Left renal pelvis (tissue), 4 donors: ENCODE data around the gene ROCK1. TPM values are rescaled to one million over a fixed set of nuclear protein-coding genes. Genes with fewer than 3 reads are reported as not detected.
"Not testable (repeated sequence)": the region's sequence is repeated elsewhere in the genome, so short reads cannot be mapped to it uniquely, and the experiment has no call there.

Experiments
- DNase-seq, 4 donors: peaks; one replicate each; pipeline ENCODE4 v3.0.0-alpha.2; 2013; ENCODE audit warnings: low read depth in 4 of 4, low spot score in 3 of 4
- polyA plus RNA-seq, 4 donors: library from polyadenylated mRNA; unstranded; fragments of 120-200 nt; gene quantifications; one replicate each; pipeline ENCODE4 v1.2.1, GENCODE V29; 2013; ENCODE audit not compliant: insufficient read length in 4 of 4

The ROCK1 gene
- polyA plus RNA-seq, 4 donors = 56.5 to 70.6 (median 69.1) TPM

DNA sequence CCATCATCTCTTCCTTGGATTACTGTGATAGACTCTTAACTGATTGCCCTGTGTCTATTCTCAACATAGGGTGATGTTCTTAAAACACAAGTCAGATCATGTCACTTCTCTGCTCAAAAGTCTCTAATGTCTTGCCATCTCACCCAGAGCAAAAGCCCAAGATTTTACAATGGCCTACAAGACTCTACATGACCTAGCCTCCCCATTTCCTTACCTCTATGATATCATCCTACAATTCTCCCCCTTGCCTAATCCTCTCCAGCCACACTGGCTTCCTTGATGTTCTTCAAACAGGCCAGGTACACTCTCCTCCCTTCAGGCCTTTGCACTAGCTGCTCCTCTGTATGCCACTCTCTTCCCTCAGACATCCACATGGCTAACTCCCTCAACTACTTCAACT, 55.1 kb downstream of the ROCK1 start:
- DNase-seq = no peak

GRCh38 chr18:21054252-21054821, 57.3 kb downstream of the ROCK1 start:
- DNase-seq = no peak

DNA sequence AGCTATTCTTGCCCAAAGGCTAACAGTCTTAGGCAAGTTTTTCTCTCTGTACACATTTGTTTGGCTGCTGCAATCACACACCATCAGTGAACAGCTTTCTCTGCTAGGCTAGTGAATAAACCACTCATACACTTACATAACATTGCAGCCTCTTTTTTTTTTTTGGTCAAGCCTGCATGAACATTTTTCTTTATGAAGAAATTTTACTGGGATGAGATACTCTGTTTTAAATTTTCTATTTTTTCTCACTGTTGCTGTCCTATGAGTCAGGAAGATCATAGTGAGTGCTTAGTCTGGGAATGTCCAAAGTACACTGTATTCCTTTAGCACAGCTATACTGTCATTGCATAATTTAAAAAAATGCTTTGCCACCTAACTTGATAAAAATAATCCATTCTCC, 58.5 kb downstream of the ROCK1 start:
- no peak for DNase-seq

DNA sequence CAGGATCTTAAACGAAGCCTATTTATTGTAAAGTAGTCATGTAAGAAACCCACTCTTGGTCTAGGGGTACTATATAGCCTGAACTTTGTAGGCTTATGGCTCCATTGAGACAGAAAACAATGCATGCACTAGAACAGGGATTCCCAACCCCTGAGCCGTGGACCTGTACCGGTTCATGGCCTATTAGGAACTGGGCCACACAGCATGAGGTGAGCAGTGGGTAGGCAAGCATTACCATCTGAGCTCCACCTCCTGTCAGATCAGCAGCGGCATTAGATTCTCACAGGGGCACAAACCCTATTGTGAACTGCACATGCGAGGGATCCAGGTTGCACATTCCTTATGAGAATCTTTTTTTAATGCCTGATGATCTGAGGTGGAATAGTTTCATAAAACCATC, 59.2 kb downstream of the ROCK1 start:
- no peak for DNase-seq

DNA sequence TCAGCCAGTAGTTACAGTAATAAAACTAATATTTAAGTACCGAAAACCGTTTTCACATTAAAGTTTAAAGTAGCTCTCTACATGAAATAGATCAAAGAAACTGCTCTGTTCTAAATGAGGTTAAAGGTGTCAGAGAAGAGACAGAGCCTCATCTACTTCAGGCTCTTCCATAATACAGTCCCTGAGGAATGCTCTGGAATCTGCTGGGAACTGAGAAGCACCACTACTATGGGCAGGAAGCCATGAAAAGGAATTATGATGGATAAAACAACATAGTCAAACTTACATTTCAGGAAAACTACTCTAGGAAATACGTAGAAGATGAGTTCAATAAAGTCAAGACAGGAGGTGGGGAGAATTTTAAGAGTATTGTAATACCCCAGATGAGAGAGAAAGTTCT, 60.0 kb downstream of the ROCK1 start:
- no peak for DNase-seq

GRCh38 chr18:21049306-21049705, 62.3 kb downstream of the ROCK1 start:
- no peak for DNase-seq

DNA sequence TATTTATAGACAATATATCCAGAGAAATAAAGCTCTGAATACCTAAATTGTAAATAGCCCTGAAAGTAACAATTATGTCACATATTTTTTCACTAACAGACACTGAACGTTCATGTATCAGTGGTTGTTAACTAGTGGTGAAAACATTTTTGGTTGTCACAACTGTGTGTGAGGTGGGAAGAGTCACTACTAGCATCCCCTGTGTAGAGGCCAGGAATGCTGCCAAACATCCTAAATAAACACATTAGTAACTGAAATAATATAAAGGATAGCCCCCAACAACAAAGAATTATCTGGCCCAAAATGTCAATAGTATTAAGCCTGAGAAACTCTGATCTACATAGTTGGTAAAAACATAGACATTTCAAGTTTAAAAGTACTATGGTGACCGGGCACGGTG, 64.5 kb downstream of the ROCK1 start:
- DNase-seq = no peak

DNA sequence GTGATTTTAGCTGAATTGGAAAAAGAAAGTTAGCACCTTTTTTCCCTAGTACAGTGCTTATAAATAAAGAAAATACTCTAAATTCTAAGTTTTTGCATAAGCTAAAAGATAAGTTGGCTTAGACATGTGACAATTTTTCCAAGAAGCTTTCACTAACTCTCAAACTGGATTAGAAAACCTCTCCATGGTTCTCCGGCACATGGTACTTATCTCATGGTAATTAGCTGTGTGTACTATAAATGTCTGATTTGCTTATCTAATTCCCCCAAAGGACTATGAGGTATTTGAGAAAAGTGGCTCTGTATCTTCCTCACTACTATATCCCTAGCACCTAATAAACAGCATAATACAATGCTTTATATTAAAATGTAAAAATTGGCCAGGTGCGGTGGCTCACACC, 71.1 kb downstream of the ROCK1 start:
- DNase-seq = no peak

DNA sequence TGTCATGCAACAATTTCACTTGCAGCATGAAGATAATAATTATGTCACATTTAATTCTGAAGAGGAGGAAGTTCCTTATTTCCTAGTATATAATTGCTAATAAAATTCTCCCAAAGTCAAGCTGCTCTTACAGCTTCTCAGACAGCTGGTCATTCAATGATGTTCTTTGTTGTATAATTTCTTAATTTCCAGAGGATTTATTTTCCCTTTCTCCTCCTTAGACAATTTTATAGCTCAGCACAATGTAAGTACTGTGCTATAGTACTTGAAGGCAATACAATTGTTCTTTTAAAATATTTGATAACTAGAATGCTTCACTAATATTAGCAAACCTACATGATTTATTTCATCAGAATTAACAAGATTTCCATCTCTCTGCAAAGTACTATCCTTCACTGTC, 73.4 kb downstream of the ROCK1 start:
- DNase-seq = no peak

DNA sequence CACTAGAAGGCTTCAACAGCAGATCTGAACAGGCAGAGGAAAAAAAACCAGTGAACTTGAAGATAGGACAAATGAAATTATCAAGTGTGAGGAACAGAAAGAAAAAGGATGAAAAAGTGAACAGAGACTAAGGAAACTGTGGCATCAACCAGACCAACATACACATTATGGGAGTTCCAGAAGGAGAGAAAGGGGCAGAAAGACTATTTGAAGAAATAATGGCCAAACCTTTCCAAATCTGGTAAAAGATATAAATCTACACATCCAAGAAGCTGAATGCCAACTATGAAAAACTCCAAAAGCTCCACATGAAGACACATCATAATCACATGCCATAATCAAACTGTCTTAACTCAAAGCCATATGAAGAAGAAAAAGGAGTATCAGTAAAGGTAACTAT, 79.8 kb downstream of the ROCK1 start:
- no peak for DNase-seq

- not testable (repeated sequence) for DNase-seq
These were observed 93.4 kb downstream of the ROCK1 start for GRCh38 chr18:21018257-21018656.

GRCh38 chr18:21012308-21012707, 99.3 kb downstream of the ROCK1 start:
- DNase-seq = no peak

DNA sequence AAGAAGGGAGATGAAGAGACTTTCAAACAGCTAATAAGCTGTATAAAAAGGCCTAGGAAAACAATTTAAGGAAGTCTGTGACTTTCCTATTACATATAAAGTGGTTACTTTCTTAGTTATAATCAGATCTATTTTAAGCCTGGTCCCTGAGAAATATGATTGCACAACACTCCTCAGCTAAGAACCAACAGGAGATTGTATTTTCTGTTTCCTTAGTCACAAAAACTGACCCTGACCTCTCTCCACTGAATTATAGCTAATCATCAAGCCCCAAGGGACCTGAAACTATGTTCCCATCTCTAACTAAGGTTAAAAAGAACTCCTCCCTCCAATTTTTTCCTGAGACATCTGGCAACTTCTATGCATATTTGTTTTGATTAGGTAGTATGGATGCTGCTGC, 106.9 kb downstream of the ROCK1 start:
- DNase-seq = peak in 2 of 4 donors; percentile 4 to 7

DNA sequence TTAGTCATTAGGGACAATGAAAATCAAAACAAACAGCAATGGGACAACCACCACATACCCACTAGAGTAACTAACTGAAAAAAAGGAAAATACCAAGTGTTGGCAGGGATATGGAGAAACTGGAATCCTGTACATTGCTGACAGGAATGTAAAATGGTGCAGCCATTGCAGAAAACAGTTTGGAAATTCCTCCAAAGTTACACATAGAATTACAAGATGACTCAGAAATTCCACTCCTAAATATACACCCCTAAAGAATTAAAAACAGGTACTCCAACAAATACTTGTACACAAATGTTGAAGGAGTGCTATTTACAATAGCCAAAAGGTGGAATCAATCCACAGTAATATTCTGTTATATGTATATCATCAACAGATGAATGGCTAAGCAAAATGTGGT, 110.9 kb downstream of the ROCK1 start:
- no peak for DNase-seq

- no peak for DNase-seq
These were observed 114.2 kb downstream of the ROCK1 start for GRCh38 chr18:20997371-20997770.

- no peak for DNase-seq
These were observed 115.2 kb downstream of the ROCK1 start for GRCh38 chr18:20996418-20996817.

- no peak for DNase-seq
These were observed 122.9 kb downstream of the ROCK1 start for GRCh38 chr18:20988726-20989125.

- no peak for DNase-seq
These were observed 136.5 kb downstream of the ROCK1 start for GRCh38 chr18:20975077-20975476.

GRCh38 chr18:20971886-20972267, 139.7 kb downstream of the ROCK1 start:
- no peak for DNase-seq

- DNase-seq = no peak
These were observed 144.8 kb downstream of the ROCK1 start for GRCh38 chr18:20966795-20967194.

- DNase-seq = no peak
These were observed 148.6 kb downstream of the ROCK1 start for GRCh38 chr18:20963027-20963426.

- no peak for DNase-seq
These were observed 150.9 kb downstream of the ROCK1 start for GRCh38 chr18:20960735-20961134.

DNA sequence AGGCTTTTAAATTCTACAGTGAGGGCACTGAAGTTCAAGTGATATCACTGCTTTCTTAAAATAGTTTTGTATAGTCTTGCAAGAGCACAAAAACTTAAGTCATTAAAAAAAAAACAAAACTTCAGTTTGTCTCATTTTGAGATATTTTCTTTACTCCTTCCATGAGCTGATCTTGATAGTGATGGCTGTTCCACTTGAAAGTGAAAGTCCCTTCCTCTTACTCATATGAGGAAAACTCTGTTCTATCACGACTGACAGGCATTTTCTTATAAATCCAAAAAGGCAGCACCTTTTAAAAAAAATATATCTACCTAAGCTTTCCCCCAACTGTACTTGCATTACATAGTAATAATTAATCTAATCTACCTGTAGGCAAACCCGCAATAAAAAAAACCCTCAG, 160.8 kb downstream of the ROCK1 start:
- not testable (repeated sequence) for DNase-seq
